Rectal smooth muscle tissue (tissue), 1 donor: ENCODE data around the gene ZBTB9.
"Not testable (repeated sequence)": the region's sequence is repeated elsewhere in the genome, so short reads cannot be mapped to it uniquely, and the experiment has no call there.

Source experiments
- H3K27ac ChIP-seq: one replicate; pipeline ENCODE4 v1.7.0; 2013; ENCODE audit warnings: low read depth, low read length, inconsistent platforms
- H3K27me3 ChIP-seq: one replicate; pipeline ENCODE4 v1.7.0; 2013; ENCODE audit warnings: low read length; ENCODE audit not compliant: control insufficient read depth, insufficient read depth
- H3K36me3 ChIP-seq: one replicate; pipeline ENCODE4 v1.7.0; 2013; ENCODE audit warnings: low read length; ENCODE audit not compliant: control insufficient read depth, insufficient read depth
- H3K4me1 ChIP-seq: one replicate; pipeline ENCODE4 v1.7.0; 2013; ENCODE audit warnings: low read length; ENCODE audit not compliant: control insufficient read depth, insufficient read depth
- H3K4me3 ChIP-seq: one replicate; pipeline ENCODE4 v1.7.0; 2013; ENCODE audit warnings: low read length
- H3K9ac ChIP-seq: one replicate; pipeline ENCODE4 v1.7.0; 2013; ENCODE audit warnings: low read length

Gene ZBTB9

GRCh38 chr6:33467091-33467490, 12.7 kb downstream of the ZBTB9 start:
- Histone ChIP-seq H3K4me3 (no peak overlapping the region), H3K9ac (no peak overlapping the region), H3K27ac (no peak overlapping the region), H3K27me3 (no peaks in the 10 kb centered on the region), H3K4me1 (no peaks in the 10 kb centered on the region), H3K36me3 (no peaks in the 10 kb centered on the region)

GRCh38 chr6:33469661-33470060, 15.3 kb downstream of the ZBTB9 start:
- Histone ChIP-seq H3K9ac (no peak overlapping the region), H3K27ac (no peak overlapping the region)

GRCh38 chr6:33477864-33478263, 23.5 kb downstream of the ZBTB9 start:
- Histone ChIP-seq H3K9ac (no peak overlapping the region), H3K4me3 (no peak overlapping the region), H3K36me3 (no peaks in the 10 kb centered on the region), H3K27ac (no peak overlapping the region), H3K27me3 (no peaks in the 10 kb centered on the region), H3K4me1 (no peaks in the 10 kb centered on the region)

More at GRCh38 chr6:33469661-33470060, 15.3 kb downstream of the ZBTB9 start:
- H3K36me3 ChIP-seq: no peaks in the 10 kb centered on the region
- H3K4me3 ChIP-seq: no peak overlapping the region
- no peaks in the 10 kb centered on the region for H3K27me3 ChIP-seq
- no peaks in the 10 kb centered on the region for H3K4me1 ChIP-seq

- no peak overlapping the region for H3K9ac ChIP-seq
Observed at GRCh38 chr6:33481192-33481591, 26.8 kb downstream of the ZBTB9 start.

GRCh38 chr6:33482620-33483019, 28.2 kb downstream of the ZBTB9 start:
- H3K27me3 ChIP-seq, H3K4me1 ChIP-seq, H3K9ac ChIP-seq, H3K27ac ChIP-seq, H3K4me3 ChIP-seq, H3K36me3 ChIP-seq: not testable (repeated sequence)

More at GRCh38 chr6:33481192-33481591, 26.8 kb downstream of the ZBTB9 start:
- no peak overlapping the region for H3K4me3 ChIP-seq
- no peaks in the 10 kb centered on the region for H3K4me1 ChIP-seq
- no peaks in the 10 kb centered on the region for H3K27me3 ChIP-seq
- no peak overlapping the region for H3K27ac ChIP-seq
- no peaks in the 10 kb centered on the region for H3K36me3 ChIP-seq

- H3K36me3 ChIP-seq: no peaks in the 10 kb centered on the region
- no peak overlapping the region for H3K4me3 ChIP-seq
- H3K4me1 ChIP-seq: no peaks in the 10 kb centered on the region
- H3K9ac ChIP-seq: no peak overlapping the region
- no peak overlapping the region for H3K27ac ChIP-seq
- H3K27me3 ChIP-seq: no peaks in the 10 kb centered on the region
Observed at GRCh38 chr6:33483678-33484077, 29.3 kb downstream of the ZBTB9 start.

GRCh38 chr6:33484673-33485262, 30.4 kb downstream of the ZBTB9 start:
- not testable (repeated sequence) for H3K9ac ChIP-seq, H3K4me3 ChIP-seq, H3K36me3 ChIP-seq, H3K27ac ChIP-seq, H3K4me1 ChIP-seq, H3K27me3 ChIP-seq

GRCh38 chr6:33485680-33486079, 31.3 kb downstream of the ZBTB9 start:
- H3K9ac ChIP-seq, H3K27ac ChIP-seq, H3K36me3 ChIP-seq, H3K27me3 ChIP-seq, H3K4me1 ChIP-seq, H3K4me3 ChIP-seq: not testable (repeated sequence)

- H3K4me3 ChIP-seq: no peak overlapping the region
- no peaks in the 10 kb centered on the region for H3K27me3 ChIP-seq
- no peak overlapping the region for H3K27ac ChIP-seq
- H3K4me1 ChIP-seq: no peaks in the 10 kb centered on the region
- H3K9ac ChIP-seq: no peak overlapping the region
- H3K36me3 ChIP-seq: no peaks in the 10 kb centered on the region
Observed at GRCh38 chr6:33488339-33488738, 34.0 kb downstream of the ZBTB9 start.

GRCh38 chr6:33490198-33490597, 35.8 kb downstream of the ZBTB9 start:
- H3K4me3 ChIP-seq: no peak overlapping the region
- H3K36me3 ChIP-seq: no peaks in the 10 kb centered on the region
- H3K4me1 ChIP-seq: no peaks in the 10 kb centered on the region
- H3K9ac ChIP-seq: no peak overlapping the region
- no peak overlapping the region for H3K27ac ChIP-seq
- no peaks in the 10 kb centered on the region for H3K27me3 ChIP-seq

GRCh38 chr6:33490621-33491020, 36.2 kb downstream of the ZBTB9 start:
- H3K9ac ChIP-seq: no peak overlapping the region
- H3K4me3 ChIP-seq: no peak overlapping the region

GRCh38 chr6:33492093-33492492, 37.7 kb downstream of the ZBTB9 start:
- Histone ChIP-seq H3K27me3 (no peaks in the 10 kb centered on the region), H3K4me1 (no peaks in the 10 kb centered on the region), H3K9ac (no peak overlapping the region), H3K36me3 (no peaks in the 10 kb centered on the region), H3K27ac (no peak overlapping the region), H3K4me3 (no peak overlapping the region)

More at GRCh38 chr6:33490621-33491020, 36.2 kb downstream of the ZBTB9 start:
- H3K27ac ChIP-seq: no peak overlapping the region
- no peaks in the 10 kb centered on the region for H3K27me3 ChIP-seq
- H3K4me1 ChIP-seq: no peaks in the 10 kb centered on the region
- H3K36me3 ChIP-seq: no peaks in the 10 kb centered on the region

GRCh38 chr6:33497157-33497556, 42.8 kb downstream of the ZBTB9 start:
- H3K9ac ChIP-seq: no peak overlapping the region
- no peak overlapping the region for H3K27ac ChIP-seq
- no peak overlapping the region for H3K4me3 ChIP-seq
- H3K4me1 ChIP-seq: no peaks in the 10 kb centered on the region
- no peaks in the 10 kb centered on the region for H3K27me3 ChIP-seq
- no peaks in the 10 kb centered on the region for H3K36me3 ChIP-seq
